GM12892 (cell line): ENCODE measurements around the gene SNED1.

ENCODE experiments used
- POLR2A ChIP-seq: IDR thresholded peaks from 2 replicates; pipeline ENCODE4 v1.6.1; 2011; ENCODE audit warnings: low read depth, low read length, control low read depth
- POLR2AphosphoS5 ChIP-seq: IDR thresholded peaks from 2 replicates; pipeline ENCODE4 v1.6.1; 2011; ENCODE audit warnings: low read depth, low read length, control low read depth
- TAF1 ChIP-seq: IDR thresholded peaks from 2 replicates; pipeline ENCODE4 v1.6.1; 2011; ENCODE audit warnings: low read depth, mild to moderate bottlenecking, control low read depth, low read length, borderline replicate concordance

GRCh38 chr2:240968731-240969624 is 29.4 kb upstream of the SNED1 start:
- no peak for TF ChIP-seq POLR2A
- no peak for TF ChIP-seq POLR2AphosphoS5
- TF ChIP-seq TAF1, result no peak
